HepG2 (cell line): ENCODE measurements around the gene CHD2. TPM values are rescaled to one million over a fixed set of nuclear protein-coding genes. Genes with fewer than 3 reads are reported as not detected.

Experiments used
- FOXO1 ChIP-seq: sonication (generic); formaldehyde crosslinking; IDR thresholded peaks from 2 replicates; pipeline ENCODE4 v1.4.0; 2020; ENCODE audit warnings: missing genetic modification reagents
- JUN ChIP-seq: sonication (generic); formaldehyde crosslinking; IDR thresholded peaks from 2 replicates; pipeline ENCODE4 v1.4.0; 2020; ENCODE audit warnings: mild to moderate bottlenecking, missing genetic modification reagents
- KLF16 ChIP-seq, 2 experiments: sonication (generic) in 1 of 2; formaldehyde crosslinking in 1 of 2; IDR thresholded peaks; 2 replicates each; pipeline versions ENCODE4 v1.6.1 to v1.8.0; 2016 to 2023; ENCODE audit warnings: missing genetic modification reagents in 2 of 2, missing compliant biosample characterization in 1 of 2
- MED1 ChIP-seq: sonication (generic); formaldehyde crosslinking; IDR thresholded peaks from 2 replicates; pipeline ENCODE4 v1.4.0; 2020; ENCODE audit warnings: missing genetic modification reagents
- SOX13 ChIP-seq, 3 experiments: fragments of 450-650 bp in 1 of 3; sonication (generic) in 1 of 3; formaldehyde crosslinking in 1 of 3; IDR thresholded peaks in 2 of 3; conservative IDR thresholded peaks in 1 of 3; 2 replicates each; pipeline versions ENCODE4 v1.5.0 to v1.6.1; 2016 to 2020; ENCODE audit warnings: antibody characterized with exemption in 1 of 3, mild to moderate bottlenecking in 1 of 3, missing compliant biosample characterization in 1 of 3, missing genetic modification reagents in 1 of 3, moderate library complexity in 1 of 3
- SOX6 ChIP-seq, 2 experiments: fragments of 450-650 bp in 1 of 2; sonication (generic) in 1 of 2; formaldehyde crosslinking in 1 of 2; IDR thresholded peaks; 2 replicates each; pipeline versions ENCODE4 v1.4.0 to v1.6.1; 2017 to 2020; ENCODE audit warnings: antibody characterized with exemption in 1 of 2, mild to moderate bottlenecking in 1 of 2, missing genetic modification reagents in 1 of 2
- SRF ChIP-seq: IDR thresholded peaks from 2 replicates; pipeline ENCODE4 v1.6.1; 2011; ENCODE audit warnings: mild to moderate bottlenecking, low read depth, low read length, moderate library complexity
- SUZ12 ChIP-seq: fragments of 150-350 bp; IDR thresholded peaks from 2 replicates; pipeline ENCODE4 v1.6.1; 2014; ENCODE audit warnings: low read depth, low read length
- THAP11 ChIP-seq: IDR thresholded peaks from 2 replicates; pipeline ENCODE4 v1.6.1; 2016; ENCODE audit warnings: missing biosample characterization, missing genetic modification reagents
- ZNF280D ChIP-seq: sonication (generic); formaldehyde crosslinking; IDR thresholded peaks from 2 replicates; pipeline ENCODE4 v1.5.1; 2020; ENCODE audit warnings: mild to moderate bottlenecking, missing genetic modification reagents
- ZNF343 ChIP-seq: sonication (generic); formaldehyde crosslinking; IDR thresholded peaks from 2 replicates; pipeline ENCODE4 v1.4.0; 2020; ENCODE audit warnings: mild to moderate bottlenecking, missing genetic modification reagents
- polyA plus RNA-seq, 8 experiments: library from polyadenylated mRNA; depleted of rRNA in 3 of 8; stranded (reverse) in 7 of 8; unstranded in 1 of 8; fragments of >200 nt; fragmentation: Illumina TruSeq in 4 of 8; extraction: Trizol in 4 of 8; gene quantifications; 2 replicates each; pipeline versions ENCODE4 v1.2.1 to v1.2.3, GENCODE V29; 2011 to 2016; ENCODE audit warnings: low read depth in 4 of 8, missing spikeins in 1 of 8, mixed read lengths in 1 of 8; ENCODE audit not compliant: insufficient read depth in 1 of 8
- total RNA-seq, 5 experiments: library from RNA; depleted of rRNA; stranded (reverse); fragments of >200 nt; fragmentation: Illumina TruSeq; extraction: Trizol; gene quantifications; 2 replicates each; pipeline ENCODE4 v1.2.3, GENCODE V29; 2016; ENCODE audit warnings: low read depth in 1 of 5
- TF ChIP-seq, protein P1 (sequence below): sonication (generic); formaldehyde crosslinking; IDR thresholded peaks from 2 replicates; pipeline ENCODE4 v1.4.0; 2020; ENCODE audit warnings: missing genetic modification reagents
- TF ChIP-seq, protein P2 (sequence below): sonication (generic); formaldehyde crosslinking; IDR thresholded peaks from 2 replicates; pipeline ENCODE4 v1.5.1; 2020; ENCODE audit warnings: mild to moderate bottlenecking, missing genetic modification reagents, borderline replicate concordance
- TF ChIP-seq, protein P3 (sequence below): sonication (generic); formaldehyde crosslinking; IDR thresholded peaks from 2 replicates; pipeline ENCODE4 v1.4.0; 2020; ENCODE audit warnings: mild to moderate bottlenecking, low read depth, missing genetic modification reagents
- TF ChIP-seq, protein P4 (sequence below): IDR thresholded peaks from 2 replicates; pipeline ENCODE4 v1.6.1; 2016; ENCODE audit warnings: low read depth

Gene CHD2
- total and polyA plus RNA-seq, 2 of the 13 experiments (the other 11 are each of a cell fraction or from before 2014, with no cell fraction given) = 54.0 to 54.1 TPM

GRCh38 chr15:92949604-92950249, 49.6 kb downstream of the CHD2 start (continued):
- TF ChIP-seq, protein P1, sequence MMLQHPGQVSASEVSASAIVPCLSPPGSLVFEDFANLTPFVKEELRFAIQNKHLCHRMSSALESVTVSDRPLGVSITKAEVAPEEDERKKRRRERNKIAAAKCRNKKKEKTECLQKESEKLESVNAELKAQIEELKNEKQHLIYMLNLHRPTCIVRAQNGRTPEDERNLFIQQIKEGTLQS (CRISPR knock-in tag) = no peak
- TF ChIP-seq FOXO1 (CRISPR knock-in tag) = no peak
- 0 out of 2 replicates have a peak, but pooled peaks have one; percentile 22 for TF ChIP-seq THAP11 (CRISPR knock-in tag)
- TF ChIP-seq SUZ12 = no peak
- TF ChIP-seq, protein P2, sequence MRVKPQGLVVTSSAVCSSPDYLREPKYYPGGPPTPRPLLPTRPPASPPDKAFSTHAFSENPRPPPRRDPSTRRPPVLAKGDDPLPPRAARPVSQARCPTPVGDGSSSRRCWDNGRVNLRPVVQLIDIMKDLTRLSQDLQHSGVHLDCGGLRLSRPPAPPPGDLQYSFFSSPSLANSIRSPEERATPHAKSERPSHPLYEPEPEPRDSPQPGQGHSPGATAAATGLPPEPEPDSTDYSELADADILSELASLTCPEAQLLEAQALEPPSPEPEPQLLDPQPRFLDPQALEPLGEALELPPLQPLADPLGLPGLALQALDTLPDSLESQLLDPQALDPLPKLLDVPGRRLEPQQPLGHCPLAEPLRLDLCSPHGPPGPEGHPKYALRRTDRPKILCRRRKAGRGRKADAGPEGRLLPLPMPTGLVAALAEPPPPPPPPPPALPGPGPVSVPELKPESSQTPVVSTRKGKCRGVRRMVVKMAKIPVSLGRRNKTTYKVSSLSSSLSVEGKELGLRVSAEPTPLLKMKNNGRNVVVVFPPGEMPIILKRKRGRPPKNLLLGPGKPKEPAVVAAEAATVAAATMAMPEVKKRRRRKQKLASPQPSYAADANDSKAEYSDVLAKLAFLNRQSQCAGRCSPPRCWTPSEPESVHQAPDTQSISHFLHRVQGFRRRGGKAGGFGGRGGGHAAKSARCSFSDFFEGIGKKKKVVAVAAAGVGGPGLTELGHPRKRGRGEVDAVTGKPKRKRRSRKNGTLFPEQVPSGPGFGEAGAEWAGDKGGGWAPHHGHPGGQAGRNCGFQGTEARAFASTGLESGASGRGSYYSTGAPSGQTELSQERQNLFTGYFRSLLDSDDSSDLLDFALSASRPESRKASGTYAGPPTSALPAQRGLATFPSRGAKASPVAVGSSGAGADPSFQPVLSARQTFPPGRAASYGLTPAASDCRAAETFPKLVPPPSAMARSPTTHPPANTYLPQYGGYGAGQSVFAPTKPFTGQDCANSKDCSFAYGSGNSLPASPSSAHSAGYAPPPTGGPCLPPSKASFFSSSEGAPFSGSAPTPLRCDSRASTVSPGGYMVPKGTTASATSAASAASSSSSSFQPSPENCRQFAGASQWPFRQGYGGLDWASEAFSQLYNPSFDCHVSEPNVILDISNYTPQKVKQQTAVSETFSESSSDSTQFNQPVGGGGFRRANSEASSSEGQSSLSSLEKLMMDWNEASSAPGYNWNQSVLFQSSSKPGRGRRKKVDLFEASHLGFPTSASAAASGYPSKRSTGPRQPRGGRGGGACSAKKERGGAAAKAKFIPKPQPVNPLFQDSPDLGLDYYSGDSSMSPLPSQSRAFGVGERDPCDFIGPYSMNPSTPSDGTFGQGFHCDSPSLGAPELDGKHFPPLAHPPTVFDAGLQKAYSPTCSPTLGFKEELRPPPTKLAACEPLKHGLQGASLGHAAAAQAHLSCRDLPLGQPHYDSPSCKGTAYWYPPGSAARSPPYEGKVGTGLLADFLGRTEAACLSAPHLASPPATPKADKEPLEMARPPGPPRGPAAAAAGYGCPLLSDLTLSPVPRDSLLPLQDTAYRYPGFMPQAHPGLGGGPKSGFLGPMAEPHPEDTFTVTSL (CRISPR knock-in tag) = peak; percentile 45; the same call in 1 of the 2 replicates
- TF ChIP-seq, protein P3, sequence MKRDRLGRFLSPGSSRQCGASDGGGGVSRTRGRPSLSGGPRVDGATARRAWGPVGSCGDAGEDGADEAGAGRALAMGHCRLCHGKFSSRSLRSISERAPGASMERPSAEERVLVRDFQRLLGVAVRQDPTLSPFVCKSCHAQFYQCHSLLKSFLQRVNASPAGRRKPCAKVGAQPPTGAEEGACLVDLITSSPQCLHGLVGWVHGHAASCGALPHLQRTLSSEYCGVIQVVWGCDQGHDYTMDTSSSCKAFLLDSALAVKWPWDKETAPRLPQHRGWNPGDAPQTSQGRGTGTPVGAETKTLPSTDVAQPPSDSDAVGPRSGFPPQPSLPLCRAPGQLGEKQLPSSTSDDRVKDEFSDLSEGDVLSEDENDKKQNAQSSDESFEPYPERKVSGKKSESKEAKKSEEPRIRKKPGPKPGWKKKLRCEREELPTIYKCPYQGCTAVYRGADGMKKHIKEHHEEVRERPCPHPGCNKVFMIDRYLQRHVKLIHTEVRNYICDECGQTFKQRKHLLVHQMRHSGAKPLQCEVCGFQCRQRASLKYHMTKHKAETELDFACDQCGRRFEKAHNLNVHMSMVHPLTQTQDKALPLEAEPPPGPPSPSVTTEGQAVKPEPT (CRISPR knock-in tag) = no peak
- no peak for TF ChIP-seq KLF16 (CRISPR knock-in tag; IDR thresholded peaks at IDR 0.05)
- TF ChIP-seq MED1 (CRISPR knock-in tag) = peak; percentile 87
- no peak for TF ChIP-seq ZNF343
- TF ChIP-seq, protein P4, sequence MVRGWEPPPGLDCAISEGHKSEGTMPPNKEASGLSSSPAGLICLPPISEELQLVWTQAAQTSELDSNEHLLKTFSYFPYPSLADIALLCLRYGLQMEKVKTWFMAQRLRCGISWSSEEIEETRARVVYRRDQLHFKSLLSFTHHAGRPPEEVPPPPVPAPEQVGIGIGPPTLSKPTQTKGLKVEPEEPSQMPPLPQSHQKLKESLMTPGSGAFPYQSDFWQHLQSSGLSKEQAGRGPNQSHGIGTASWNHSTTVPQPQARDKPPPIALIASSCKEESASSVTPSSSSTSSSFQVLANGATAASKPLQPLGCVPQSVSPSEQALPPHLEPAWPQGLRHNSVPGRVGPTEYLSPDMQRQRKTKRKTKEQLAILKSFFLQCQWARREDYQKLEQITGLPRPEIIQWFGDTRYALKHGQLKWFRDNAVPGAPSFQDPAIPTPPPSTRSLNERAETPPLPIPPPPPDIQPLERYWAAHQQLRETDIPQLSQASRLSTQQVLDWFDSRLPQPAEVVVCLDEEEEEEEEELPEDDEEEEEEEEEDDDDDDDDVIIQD (CRISPR knock-in tag) = peak; percentile 92; the same call in 1 of the 2 replicates
- no peak for TF ChIP-seq SOX13 (IDR thresholded peaks at IDR 0.05)
- TF ChIP-seq SOX13 (CRISPR knock-in tag; conservative IDR thresholded peaks at IDR 0.05 in 1 of 2, IDR thresholded peaks at IDR 0.05 in 1 of 2) = peak in 1 of 2 experiments; percentile 80; a peak in 3 of 4 replicates
- TF ChIP-seq JUN (CRISPR knock-in tag) = no peak
- TF ChIP-seq SOX6 (IDR thresholded peaks at IDR 0.05) = no peak
- peak; percentile 88 for TF ChIP-seq SOX6 (CRISPR knock-in tag; IDR thresholded peaks at IDR 0.05)
- peak; percentile 71 for TF ChIP-seq SRF
- TF ChIP-seq ZNF280D (CRISPR knock-in tag) = peak; percentile 94
